ENCODE data around the gene NEK11.
A peak's percentile ranks its signal among the peaks of the same experiment; 100 is the strongest.
"Not testable (repeated sequence)": the region's sequence is repeated elsewhere in the genome, so short reads cannot be mapped to it uniquely, and the experiment has no call there.

Gene NEK11

GRCh38 chr3:131038326-131038725 lies 11.6 kb downstream of the NEK11 start:
- H3K27me3 ChIP-seq (ENCODE audit: insufficient read depth, low read length), result no peaks in the 10 kb centered on the region
- no peak overlapping the region for H3K4me3 ChIP-seq (ENCODE audit: low read depth, low read length, poor library complexity, severe bottlenecking)
- no peaks in the 10 kb centered on the region for H3K79me2 ChIP-seq (ENCODE audit: insufficient read depth, low read length)
- H4K20me1 ChIP-seq (ENCODE audit: insufficient read depth, low read length), result no peaks in the 10 kb centered on the region
- no peak overlapping the region for H3K4me2 ChIP-seq (ENCODE audit: low read length)
- H3K4me1 ChIP-seq (ENCODE audit: insufficient read depth, low read length, severe bottlenecking), result peaks cover 9% of the 10 kb centered on the region
- H3K9me3 ChIP-seq (ENCODE audit: low read length), result no peaks in the 10 kb centered on the region
- H3K36me3 ChIP-seq (ENCODE audit: insufficient read depth, low read length), result no peaks in the 10 kb centered on the region
- no peak overlapping the region for H3K27ac ChIP-seq (ENCODE audit: low read depth, low read length, poor library complexity, severe bottlenecking)
- H3F3A ChIP-seq (ENCODE audit: insufficient read depth, low read length), result no peaks in the 10 kb centered on the region
- H3K9ac ChIP-seq (ENCODE audit: low read length), result no peak overlapping the region
- no peaks in the 10 kb centered on the region for H3K9me2 ChIP-seq (ENCODE audit: low read depth, low read length)
- H2AFZ ChIP-seq (ENCODE audit: low read length), result no peak overlapping the region
- TF ChIP-seq EZH2 (IDR thresholded peaks at IDR 0.05; ENCODE audit: borderline replicate concordance, low read length) (no peak), CTCF (IDR thresholded peaks at IDR 0.05; ENCODE audit: low read length) (no peak)

DNA sequence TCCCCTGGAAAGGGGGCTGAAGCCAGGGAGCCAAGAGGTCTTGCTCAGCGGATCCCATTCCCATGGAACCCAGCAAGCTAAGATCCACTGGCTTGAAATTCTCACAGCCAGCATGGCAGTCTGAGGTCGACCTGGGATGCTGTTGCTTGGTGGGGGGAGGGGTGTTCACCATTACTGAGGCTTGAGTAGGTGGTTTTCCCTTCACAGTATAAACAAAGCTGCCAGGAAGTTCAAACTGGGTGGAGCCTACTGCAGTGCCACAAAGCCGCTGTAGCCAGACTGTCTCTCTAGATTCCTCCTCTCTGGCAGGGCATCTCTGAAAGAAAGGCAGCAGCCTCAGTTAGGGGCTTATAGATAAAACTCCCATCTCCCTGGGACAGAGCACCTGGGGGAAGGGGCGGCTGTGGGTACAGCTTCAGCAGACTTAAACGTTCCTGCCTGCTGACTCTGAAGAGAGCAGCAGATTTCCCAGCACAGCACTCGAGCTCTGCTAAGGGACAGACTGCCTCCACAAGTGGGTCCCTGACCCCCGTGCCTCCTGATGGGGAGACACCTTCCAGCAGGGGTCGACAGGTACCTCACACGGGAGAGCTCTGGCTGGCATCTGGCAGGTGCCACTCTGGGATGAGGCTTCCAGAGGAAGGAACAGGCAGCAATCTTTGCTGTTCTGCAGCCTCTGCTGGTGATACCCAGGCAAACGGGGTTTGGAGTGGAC lies 15.8 kb downstream of the NEK11 start:
- not testable (repeated sequence) for H3K36me3 ChIP-seq (ENCODE audit: insufficient read depth, low read length); H3F3A ChIP-seq (ENCODE audit: insufficient read depth, low read length); H3K4me3 ChIP-seq (ENCODE audit: low read depth, low read length, poor library complexity, severe bottlenecking); H4K20me1 ChIP-seq (ENCODE audit: insufficient read depth, low read length); H3K9ac ChIP-seq (ENCODE audit: low read length); H3K9me2 ChIP-seq (ENCODE audit: low read depth, low read length); H3K4me1 ChIP-seq (ENCODE audit: insufficient read depth, low read length, severe bottlenecking); H2AFZ ChIP-seq (ENCODE audit: low read length); H3K27me3 ChIP-seq (ENCODE audit: insufficient read depth, low read length); H3K9me3 ChIP-seq (ENCODE audit: low read length); H3K79me2 ChIP-seq (ENCODE audit: insufficient read depth, low read length); H3K27ac ChIP-seq (ENCODE audit: low read depth, low read length, poor library complexity, severe bottlenecking); H3K4me2 ChIP-seq (ENCODE audit: low read length)

DNA sequence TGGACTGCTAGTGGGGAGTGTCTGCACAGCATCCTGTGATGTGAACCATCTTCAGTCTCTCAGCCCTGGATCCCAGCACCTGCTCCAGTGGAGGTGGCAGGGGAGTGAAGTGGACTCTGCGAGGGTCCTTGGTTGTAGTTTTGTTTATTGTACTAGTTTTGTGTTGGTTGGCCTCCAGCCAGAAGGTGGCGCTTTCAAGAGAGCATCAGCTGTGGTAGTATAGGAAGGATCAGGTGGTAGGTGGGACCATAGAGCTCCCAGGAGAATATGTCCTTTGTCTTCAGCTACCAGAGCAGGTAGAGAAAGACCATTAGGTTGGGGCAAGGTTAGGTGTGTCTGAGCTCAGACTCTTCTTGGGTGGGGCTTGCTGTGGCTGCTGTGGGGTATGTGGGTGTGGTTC lies 20.9 kb downstream of the NEK11 start:
- Histone ChIP-seq H3K4me3 (ENCODE audit: low read depth, low read length, poor library complexity, severe bottlenecking) (no peak overlapping the region), H3K4me2 (ENCODE audit: low read length) (no peak overlapping the region), H3K9ac (ENCODE audit: low read length) (no peak overlapping the region), H3K9me3 (ENCODE audit: low read length) (no peaks in the 10 kb centered on the region), H3K36me3 (ENCODE audit: insufficient read depth, low read length) (no peaks in the 10 kb centered on the region), H3F3A (ENCODE audit: insufficient read depth, low read length) (no peaks in the 10 kb centered on the region), H3K27ac (ENCODE audit: low read depth, low read length, poor library complexity, severe bottlenecking) (no peak overlapping the region), H2AFZ (ENCODE audit: low read length) (no peak overlapping the region), H3K9me2 (ENCODE audit: low read depth, low read length) (no peaks in the 10 kb centered on the region), H3K79me2 (ENCODE audit: insufficient read depth, low read length) (no peaks in the 10 kb centered on the region), H3K4me1 (ENCODE audit: insufficient read depth, low read length, severe bottlenecking) (no peaks in the 10 kb centered on the region), H3K27me3 (ENCODE audit: insufficient read depth, low read length) (no peaks in the 10 kb centered on the region), H4K20me1 (ENCODE audit: insufficient read depth, low read length) (no peaks in the 10 kb centered on the region)
- TF ChIP-seq EZH2 (IDR thresholded peaks at IDR 0.05; ENCODE audit: borderline replicate concordance, low read length) (no peak), CTCF (IDR thresholded peaks at IDR 0.05; ENCODE audit: low read length) (peak; percentile 51)

GRCh38 chr3:131048030-131048429 lies 21.4 kb downstream of the NEK11 start:
- TF ChIP-seq EZH2 (IDR thresholded peaks at IDR 0.05; ENCODE audit: borderline replicate concordance, low read length) (no peak), CTCF (IDR thresholded peaks at IDR 0.05; ENCODE audit: low read length) (no peak)
- H3K4me1 ChIP-seq (ENCODE audit: insufficient read depth, low read length, severe bottlenecking), result no peaks in the 10 kb centered on the region
- no peaks in the 10 kb centered on the region for H3K27me3 ChIP-seq (ENCODE audit: insufficient read depth, low read length)
- no peaks in the 10 kb centered on the region for H3K9me3 ChIP-seq (ENCODE audit: low read length)
- no peak overlapping the region for H3K4me3 ChIP-seq (ENCODE audit: low read depth, low read length, poor library complexity, severe bottlenecking)
- no peak overlapping the region for H3K27ac ChIP-seq (ENCODE audit: low read depth, low read length, poor library complexity, severe bottlenecking)
- H3K36me3 ChIP-seq (ENCODE audit: insufficient read depth, low read length), result no peaks in the 10 kb centered on the region
- no peaks in the 10 kb centered on the region for H3K9me2 ChIP-seq (ENCODE audit: low read depth, low read length)
- no peak overlapping the region for H2AFZ ChIP-seq (ENCODE audit: low read length)
- H3K9ac ChIP-seq (ENCODE audit: low read length), result no peak overlapping the region
- H3K79me2 ChIP-seq (ENCODE audit: insufficient read depth, low read length), result no peaks in the 10 kb centered on the region
- no peaks in the 10 kb centered on the region for H3F3A ChIP-seq (ENCODE audit: insufficient read depth, low read length)
- no peak overlapping the region for H3K4me2 ChIP-seq (ENCODE audit: low read length)
- no peaks in the 10 kb centered on the region for H4K20me1 ChIP-seq (ENCODE audit: insufficient read depth, low read length)

Measured in OCI-LY1 (cell line).